ENCODE results near the gene LHX3. TPM values are rescaled to one million over a fixed set of nuclear protein-coding genes. Genes with fewer than 3 reads are reported as not detected.

Gene LHX3
- total RNA-seq, 1 donor from 2014 or later = not detected

GRCh38 chr9:136196404-136197083 lies 8.4 kb downstream of the LHX3 start:
- Histone ChIP-seq H3K4me3 (no peak overlapping the region), H3K27ac (no peak overlapping the region), H3K27me3 (peaks cover 25% of the 10 kb centered on the region), H3K36me3 (no peaks in the 10 kb centered on the region), H3K9me3 (no peaks in the 10 kb centered on the region), H3K4me1 (peaks cover 16% of the 10 kb centered on the region)
- DNase-seq (ENCODE audit: extremely low spot score in 2 of 2) = no peak
- TF ChIP-seq CTCF (IDR thresholded peaks at IDR 0.05) (no peak), POLR2AphosphoS5 (IDR thresholded peaks at IDR 0.05; ENCODE audit: insufficient read depth in 1 of 2, low read depth in 1 of 2) (no peak), POLR2A (IDR thresholded peaks at IDR 0.05) (no peak)
- intact Hi-C loops (cut with DNase I) = no loop called here

GRCh38 chr9:136194540-136194939 lies 10.4 kb downstream of the LHX3 start:
- H3K36me3 ChIP-seq = no peaks in the 10 kb centered on the region
- H3K9me3 ChIP-seq = no peaks in the 10 kb centered on the region
- no peak for DNase-seq (ENCODE audit: extremely low spot score in 2 of 2)
- H3K4me1 ChIP-seq = peaks cover 16% of the 10 kb centered on the region
- intact Hi-C loops (cut with DNase I) = no loop called here
- H3K27ac ChIP-seq = no peak overlapping the region
- no peak overlapping the region for H3K4me3 ChIP-seq
- TF ChIP-seq POLR2AphosphoS5 (IDR thresholded peaks at IDR 0.05; ENCODE audit: insufficient read depth in 1 of 2, low read depth in 1 of 2) (no peak), CTCF (IDR thresholded peaks at IDR 0.05) (no peak), POLR2A (IDR thresholded peaks at IDR 0.05) (no peak)
- H3K27me3 ChIP-seq = peaks cover 25% of the 10 kb centered on the region

- peaks cover 19% of the 10 kb centered on the region for H3K27me3 ChIP-seq
- no peak overlapping the region for H3K27ac ChIP-seq
- DNase-seq (ENCODE audit: extremely low spot score in 2 of 2) = no peak
- intact Hi-C loops (cut with DNase I) = no loop called here
- no peaks in the 10 kb centered on the region for H3K36me3 ChIP-seq
- no peak overlapping the region for H3K4me3 ChIP-seq
- peaks cover 16% of the 10 kb centered on the region for H3K4me1 ChIP-seq
- no peak for TF ChIP-seq CTCF (IDR thresholded peaks at IDR 0.05)
- no peaks in the 10 kb centered on the region for H3K9me3 ChIP-seq
Observed at GRCh38 chr9:136193891-136194279, 11.0 kb downstream of the LHX3 start.

- Histone ChIP-seq H3K4me1 (peaks cover 12% of the 10 kb centered on the region), H3K27ac (no peak overlapping the region), H3K27me3 (peaks cover 19% of the 10 kb centered on the region), H3K4me3 (no peak overlapping the region), H3K9me3 (no peaks in the 10 kb centered on the region), H3K36me3 (no peaks in the 10 kb centered on the region)
- no peak for DNase-seq (ENCODE audit: extremely low spot score in 2 of 2)
- TF ChIP-seq CTCF (IDR thresholded peaks at IDR 0.05) = no peak
- no peak for TF ChIP-seq POLR2AphosphoS5 (IDR thresholded peaks at IDR 0.05; ENCODE audit: insufficient read depth in 1 of 2, low read depth in 1 of 2)
- TF ChIP-seq POLR2A (IDR thresholded peaks at IDR 0.05) = no peak
- intact Hi-C loops (cut with DNase I) = no loop called here
Observed at GRCh38 chr9:136193127-136193890, 11.6 kb downstream of the LHX3 start.
